Aorta (tissue), 5 donors: Measurements from ENCODE around the gene NFKBIL1. TPM values are rescaled to one million over a fixed set of nuclear protein-coding genes. Genes with fewer than 3 reads are reported as not detected.

ENCODE experiments used
- ATAC-seq: fragments of 200-7000 bp; cut with Tn5 transposase; one replicate; pipeline ENCODE4 v1.9.1; 2022; ENCODE audit warnings: moderate library complexity; ENCODE audit not compliant: low FRiP score
- DNase-seq, 2 donors: peaks; one replicate each; pipeline ENCODE4 v3.0.0-alpha.2; 2020
- H3K27ac ChIP-seq, 2 donors: one replicate each; pipeline ENCODE4 v1.5.1; 2013; ENCODE audit warnings: low read length in 2 of 2, mild to moderate bottlenecking in 2 of 2, moderate library complexity in 2 of 2, control low read depth in 1 of 2, inconsistent platforms in 1 of 2, low read depth in 1 of 2
- H3K27me3 ChIP-seq, 2 donors: one replicate each; pipeline ENCODE4 v1.6.1; 2013; ENCODE audit warnings: control low read depth in 1 of 2, low read length in 1 of 2, mild to moderate bottlenecking in 1 of 2, moderate library complexity in 1 of 2; ENCODE audit not compliant: insufficient read depth in 2 of 2, control insufficient read depth in 1 of 2
- H3K36me3 ChIP-seq, 2 donors: one replicate each; pipeline ENCODE4 v1.6.1; 2013; ENCODE audit warnings: control low read depth in 1 of 2, low read length in 1 of 2, mild to moderate bottlenecking in 1 of 2; ENCODE audit not compliant: insufficient read depth in 2 of 2, control insufficient read depth in 1 of 2
- H3K4me1 ChIP-seq, 2 donors: one replicate each; pipeline ENCODE4 v1.6.1; 2013; ENCODE audit warnings: low read length in 2 of 2, control low read depth in 1 of 2, mild to moderate bottlenecking in 1 of 2, moderate library complexity in 1 of 2; ENCODE audit not compliant: insufficient read depth in 2 of 2, control insufficient read depth in 1 of 2
- H3K4me3 ChIP-seq, 2 donors: one replicate each; pipeline ENCODE4 v1.5.1; 2013; ENCODE audit warnings: low read length in 2 of 2, control low read depth in 1 of 2, mild to moderate bottlenecking in 1 of 2
- H3K9me3 ChIP-seq: one replicate; pipeline ENCODE4 v1.6.1; 2013; ENCODE audit warnings: mild to moderate bottlenecking, low read length; ENCODE audit not compliant: control insufficient read depth
- WGBS, 2 donors: extraction: QIAGEN DNeasy Blood & Tissue Kit; methylation state at CpG; one replicate each; pipeline ENCODE4 v1.1.7; 2013; 5-methylcytosine and 5-hydroxymethylcytosine counted together
- intact Hi-C, 2 donors: fragments of 100-400 bp; cut with DNase I; formaldehyde crosslinking; loops; one replicate each; pipeline versions ENCODE4 v1.14.2 to v1.15.0; 2022
- polyA plus RNA-seq, 2 donors: library from polyadenylated mRNA; stranded (reverse); fragments of 200-250 nt; gene quantifications; one replicate each; pipeline ENCODE4 v1.2.3, GENCODE V29; 2013
- total RNA-seq, 2 donors: library from RNA; stranded (reverse); fragmentation: NEBNext Ultra II Directional; extraction: Animal tissue kit (Norgen Biotek cat#: 25700); gene quantifications; one replicate each; pipeline ENCODE4 v1.2.1, GENCODE V29; 2021
- donor health status: healthy with polysubstance abuse.
- donor health status: Bipolar disorder and iron deficiency.
- donor health status: DM: no; HTN: no; CAD: no.
- donor health status: DM: no; HTN: no; CAD: no.
- donor health status: DM: yes; HTN: yes; CAD: no.

NFKBIL1 gene
- total and polyA plus RNA-seq, 4 donors = 16.0 to 49.5 (median 22.0) TPM

DNA sequence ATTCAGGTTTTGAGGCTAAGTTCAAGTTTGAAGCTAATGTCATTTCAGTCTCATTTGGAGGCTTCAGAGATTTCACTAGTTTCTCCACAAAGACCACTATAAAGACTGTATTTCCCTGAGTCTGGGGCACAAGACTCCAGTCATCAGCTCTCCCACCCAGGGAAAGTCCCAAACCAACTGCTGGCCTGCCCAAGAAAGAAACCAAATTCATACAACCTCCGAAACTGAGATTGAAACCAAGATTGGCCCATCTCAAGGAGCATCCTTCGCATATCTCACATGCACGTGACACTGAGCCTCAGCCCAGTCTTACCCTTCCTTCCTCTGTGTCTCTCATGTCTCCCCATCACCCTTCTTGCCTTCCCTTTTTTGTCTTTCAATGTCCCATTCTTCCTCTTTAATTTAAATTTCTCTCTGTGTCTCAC lies 21.1 kb downstream of the NFKBIL1 start:
- Histone ChIP-seq H3K4me3 (no peak overlapping the region), H3K4me1 (no peaks in the 10 kb centered on the region), H3K36me3 (no peaks in the 10 kb centered on the region), H3K27ac (no peak overlapping the region), H3K27me3 (peaks cover 0 to 2% of the 10 kb centered on the region in 2 donors), H3K9me3 (no peaks in the 10 kb centered on the region)
- 66 to 80% methylated on average over 3 of the region's 3 CpGs for WGBS, 2 donors
- intact Hi-C loops = no loop called here
- ATAC-seq (no peak), DNase-seq (no peak)

GRCh38 chr6:31569861-31570536 lies 22.6 kb downstream of the NFKBIL1 start:
- no peaks in the 10 kb centered on the region for H3K9me3 ChIP-seq
- H3K36me3 ChIP-seq = no peaks in the 10 kb centered on the region
- no peak for DNase-seq
- peaks cover 0 to 2% of the 10 kb centered on the region in 2 donors for H3K27me3 ChIP-seq
- intact Hi-C loops = no loop called here
- H3K4me3 ChIP-seq = no peak overlapping the region
- no peak for ATAC-seq
- H3K4me1 ChIP-seq = no peaks in the 10 kb centered on the region
- WGBS, 2 donors = 77 to 83% methylated on average over 1 of the region's 1 CpG
- H3K27ac ChIP-seq = no peak overlapping the region

DNA sequence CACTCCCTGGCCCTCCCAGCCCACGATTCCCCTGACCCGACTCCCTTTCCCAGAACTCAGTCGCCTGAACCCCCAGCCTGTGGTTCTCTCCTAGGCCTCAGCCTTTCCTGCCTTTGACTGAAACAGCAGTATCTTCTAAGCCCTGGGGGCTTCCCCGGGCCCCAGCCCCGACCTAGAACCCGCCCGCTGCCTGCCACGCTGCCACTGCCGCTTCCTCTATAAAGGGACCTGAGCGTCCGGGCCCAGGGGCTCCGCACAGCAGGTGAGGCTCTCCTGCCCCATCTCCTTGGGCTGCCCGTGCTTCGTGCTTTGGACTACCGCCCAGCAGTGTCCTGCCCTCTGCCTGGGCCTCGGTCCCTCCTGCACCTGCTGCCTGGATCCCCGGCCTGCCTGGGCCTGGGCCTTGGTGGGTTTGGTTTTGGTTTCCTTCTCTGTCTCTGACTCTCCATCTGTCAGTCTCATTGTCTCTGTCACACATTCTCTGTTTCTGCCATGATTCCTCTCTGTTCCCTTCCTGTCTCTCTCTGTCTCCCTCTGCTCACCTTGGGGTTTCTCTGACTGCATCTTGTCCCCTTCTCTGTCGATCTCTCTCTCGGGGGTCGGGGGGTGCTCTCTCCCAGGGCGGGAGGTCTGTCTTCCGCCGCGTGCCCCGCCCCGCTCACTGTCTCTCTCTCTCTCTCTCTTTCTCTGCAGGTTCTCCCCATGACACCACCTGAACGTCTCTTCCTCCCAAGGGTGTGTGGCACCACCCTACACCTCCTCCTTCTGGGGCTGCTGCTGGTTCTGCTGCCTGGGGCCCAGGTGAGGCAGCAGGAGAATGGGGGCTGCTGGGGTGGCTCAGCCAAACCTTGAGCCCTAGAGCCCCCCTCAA lies 24.9 kb downstream of the NFKBIL1 start, which contains the start of gene LTA:
Gene LTA (plus strand): TSS at position 249 of the 871 bp plus-strand sequence. CDS start 454 bp downstream, at position 703.
- intact Hi-C loops = no loop called here
- Histone ChIP-seq H3K36me3 (no peaks in the 10 kb centered on the region), H3K27ac (no peak within 1 kb of the TSS), H3K4me3 (no peak within 1 kb of the TSS), H3K4me1 (no peaks in the 10 kb centered on the region), H3K9me3 (no peaks in the 10 kb centered on the region), H3K27me3 (peaks cover 0 to 2% of the 10 kb centered on the region in 2 donors)
- ATAC-seq (peak; percentile 5), DNase-seq (no peak)
- 87% methylated on average over 26 to 27 of the region's 27 CpGs for WGBS, 2 donors

DNA sequence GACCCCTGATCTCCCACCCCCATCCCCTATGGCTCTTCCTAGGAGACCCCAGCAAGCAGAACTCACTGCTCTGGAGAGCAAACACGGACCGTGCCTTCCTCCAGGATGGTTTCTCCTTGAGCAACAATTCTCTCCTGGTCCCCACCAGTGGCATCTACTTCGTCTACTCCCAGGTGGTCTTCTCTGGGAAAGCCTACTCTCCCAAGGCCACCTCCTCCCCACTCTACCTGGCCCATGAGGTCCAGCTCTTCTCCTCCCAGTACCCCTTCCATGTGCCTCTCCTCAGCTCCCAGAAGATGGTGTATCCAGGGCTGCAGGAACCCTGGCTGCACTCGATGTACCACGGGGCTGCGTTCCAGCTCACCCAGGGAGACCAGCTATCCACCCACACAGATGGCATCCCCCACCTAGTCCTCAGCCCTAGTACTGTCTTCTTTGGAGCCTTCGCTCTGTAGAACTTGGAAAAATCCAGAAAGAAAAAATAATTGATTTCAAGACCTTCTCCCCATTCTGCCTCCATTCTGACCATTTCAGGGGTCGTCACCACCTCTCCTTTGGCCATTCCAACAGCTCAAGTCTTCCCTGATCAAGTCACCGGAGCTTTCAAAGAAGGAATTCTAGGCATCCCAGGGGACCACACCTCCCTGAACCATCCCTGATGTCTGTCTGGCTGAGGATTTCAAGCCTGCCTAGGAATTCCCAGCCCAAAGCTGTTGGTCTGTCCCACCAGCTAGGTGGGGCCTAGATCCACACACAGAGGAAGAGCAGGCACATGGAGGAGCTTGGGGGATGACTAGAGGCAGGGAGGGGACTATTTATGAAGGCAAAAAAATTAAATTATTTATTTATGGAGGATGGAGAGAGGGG lies 26.1 kb downstream of the NFKBIL1 start:
- intact Hi-C loops = no loop called here
- ATAC-seq (no peak), DNase-seq (no peak)
- H3K27me3 ChIP-seq = peaks cover 0 to 2% of the 10 kb centered on the region in 2 donors
- no peaks in the 10 kb centered on the region for H3K9me3 ChIP-seq
- H3K4me3 ChIP-seq = no peak overlapping the region
- H3K27ac ChIP-seq = no peak overlapping the region
- H3K4me1 ChIP-seq = no peaks in the 10 kb centered on the region
- H3K36me3 ChIP-seq = no peaks in the 10 kb centered on the region
- WGBS, 2 donors = 88 to 89% methylated on average over 9 of the region's 9 CpGs

- Histone ChIP-seq H3K36me3 (no peaks in the 10 kb centered on the region), H3K4me3 (no peak overlapping the region), H3K27ac (no peak overlapping the region), H3K4me1 (no peaks in the 10 kb centered on the region), H3K27me3 (no peaks in the 10 kb centered on the region), H3K9me3 (no peaks in the 10 kb centered on the region)
- ATAC-seq (no peak), DNase-seq (no peak)
- 79 to 86% methylated on average over 14 of the region's 14 CpGs for WGBS, 2 donors
- intact Hi-C loops = no loop called here
Observed at GRCh38 chr6:31574106-31575061, 27.0 kb downstream of the NFKBIL1 start.

DNA sequence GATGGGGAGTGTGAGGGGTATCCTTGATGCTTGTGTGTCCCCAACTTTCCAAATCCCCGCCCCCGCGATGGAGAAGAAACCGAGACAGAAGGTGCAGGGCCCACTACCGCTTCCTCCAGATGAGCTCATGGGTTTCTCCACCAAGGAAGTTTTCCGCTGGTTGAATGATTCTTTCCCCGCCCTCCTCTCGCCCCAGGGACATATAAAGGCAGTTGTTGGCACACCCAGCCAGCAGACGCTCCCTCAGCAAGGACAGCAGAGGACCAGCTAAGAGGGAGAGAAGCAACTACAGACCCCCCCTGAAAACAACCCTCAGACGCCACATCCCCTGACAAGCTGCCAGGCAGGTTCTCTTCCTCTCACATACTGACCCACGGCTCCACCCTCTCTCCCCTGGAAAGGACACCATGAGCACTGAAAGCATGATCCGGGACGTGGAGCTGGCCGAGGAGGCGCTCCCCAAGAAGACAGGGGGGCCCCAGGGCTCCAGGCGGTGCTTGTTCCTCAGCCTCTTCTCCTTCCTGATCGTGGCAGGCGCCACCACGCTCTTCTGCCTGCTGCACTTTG lies 28.0 kb downstream of the NFKBIL1 start, which contains the start of gene TNF:
Gene TNF (plus strand): TSS at position 231 of the 567 bp plus-strand sequence. CDS start 177 bp downstream, at position 408.
- peak; percentile 78 for DNase-seq
- no peak for ATAC-seq
- Histone ChIP-seq H3K4me3 (no peak within 1 kb of the TSS), H3K27ac (no peak within 1 kb of the TSS), H3K36me3 (no peaks in the 10 kb centered on the region), H3K9me3 (no peaks in the 10 kb centered on the region), H3K4me1 (no peaks in the 10 kb centered on the region), H3K27me3 (no peaks in the 10 kb centered on the region)
- 73 to 74% methylated on average over 19 of the region's 19 CpGs for WGBS, 2 donors
- intact Hi-C loops = no loop called here

GRCh38 chr6:31575952-31576685 lies 28.7 kb downstream of the NFKBIL1 start:
- H3K4me1 ChIP-seq = no peaks in the 10 kb centered on the region
- no peak overlapping the region for H3K4me3 ChIP-seq
- intact Hi-C loops = no loop called here
- no peaks in the 10 kb centered on the region for H3K9me3 ChIP-seq
- no peak overlapping the region for H3K27ac ChIP-seq
- 66 to 68% methylated on average over 8 of the region's 8 CpGs for WGBS, 2 donors
- no peaks in the 10 kb centered on the region for H3K27me3 ChIP-seq
- no peaks in the 10 kb centered on the region for H3K36me3 ChIP-seq
- no peak for ATAC-seq
- no peak for DNase-seq
